GM19452 (cell line): ENCODE data around the gene TWIST2.

Experiments
- ATAC-seq: cut with Tn5 transposase; IDR thresholded peaks from one replicate; pipeline ENCODE4 v1.9.1; 2021; ENCODE audit not compliant: unreplicated experiment

Gene TWIST2

GRCh38 chr2:238916176-238916874 is 68.4 kb downstream of the TWIST2 start:
- ATAC-seq: no peak

DNA sequence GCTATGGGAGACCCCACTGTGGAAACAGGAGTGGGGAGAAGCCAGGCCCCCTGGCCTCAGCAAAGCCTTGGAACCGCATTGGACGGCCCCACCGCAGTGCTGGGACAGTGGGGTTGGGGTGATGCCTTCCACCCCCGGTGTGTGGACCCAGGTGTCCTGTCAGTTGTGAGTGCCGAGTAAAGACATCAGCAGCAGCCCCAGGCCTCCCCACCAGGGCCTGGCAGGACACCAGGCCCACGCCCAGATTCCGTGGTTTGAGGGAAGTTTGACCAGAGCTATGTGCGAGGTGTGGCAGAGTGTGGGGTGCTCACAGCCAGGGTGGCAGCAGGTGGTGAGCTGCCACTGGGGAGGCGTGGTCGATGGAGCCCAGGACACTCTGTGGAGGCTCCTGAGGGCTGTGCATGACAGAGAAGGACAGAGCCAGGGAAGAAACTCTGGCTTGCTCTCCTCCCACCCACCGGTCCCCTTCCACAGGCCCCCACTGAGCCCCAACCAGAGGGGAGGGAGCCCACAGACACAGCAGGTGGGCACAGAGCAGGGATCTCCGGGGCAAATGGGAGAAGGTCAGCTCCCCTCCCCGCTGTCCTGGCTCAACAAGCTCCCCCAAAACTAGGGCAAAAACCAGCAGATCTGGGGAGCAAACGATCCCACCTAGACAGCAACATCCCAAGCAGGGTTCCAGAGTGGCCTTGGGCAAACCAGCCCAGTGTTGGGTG is 69.1 kb downstream of the TWIST2 start:
- ATAC-seq: no peak

GRCh38 chr2:238919307-238919706 is 71.4 kb downstream of the TWIST2 start:
- no peak for ATAC-seq

GRCh38 chr2:238920053-238920452 is 72.2 kb downstream of the TWIST2 start:
- ATAC-seq: no peak

- ATAC-seq: no peak
Measured at GRCh38 chr2:238920601-238921001, 72.7 kb downstream of the TWIST2 start.

GRCh38 chr2:238921259-238921658 is 73.4 kb downstream of the TWIST2 start:
- no peak for ATAC-seq

- ATAC-seq: no peak
Measured at GRCh38 chr2:238921681-238922319, 73.9 kb downstream of the TWIST2 start.

GRCh38 chr2:238922435-238922834 is 74.5 kb downstream of the TWIST2 start:
- no peak for ATAC-seq

- ATAC-seq: no peak
Measured at GRCh38 chr2:238924032-238924431, 76.1 kb downstream of the TWIST2 start.

DNA sequence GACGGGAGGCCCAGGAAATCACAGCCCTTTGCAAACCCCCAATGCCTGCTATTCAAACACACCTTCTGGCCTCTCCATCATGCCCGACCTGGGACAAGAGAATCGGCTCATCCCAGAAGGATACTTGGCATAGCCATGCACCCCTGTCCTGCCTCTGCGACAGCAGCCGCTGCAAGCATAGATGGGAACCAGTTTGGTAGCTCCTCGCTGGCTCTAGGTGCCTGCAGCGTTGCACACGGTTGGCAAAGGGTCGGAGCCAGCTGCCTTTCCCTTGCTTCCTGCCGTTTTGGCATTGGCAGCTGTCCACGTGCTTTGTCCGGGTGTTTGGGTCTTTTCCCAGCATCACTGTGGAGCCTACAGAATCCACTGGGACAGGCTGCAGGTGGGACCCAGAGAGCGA is 76.9 kb downstream of the TWIST2 start:
- ATAC-seq: no peak

DNA sequence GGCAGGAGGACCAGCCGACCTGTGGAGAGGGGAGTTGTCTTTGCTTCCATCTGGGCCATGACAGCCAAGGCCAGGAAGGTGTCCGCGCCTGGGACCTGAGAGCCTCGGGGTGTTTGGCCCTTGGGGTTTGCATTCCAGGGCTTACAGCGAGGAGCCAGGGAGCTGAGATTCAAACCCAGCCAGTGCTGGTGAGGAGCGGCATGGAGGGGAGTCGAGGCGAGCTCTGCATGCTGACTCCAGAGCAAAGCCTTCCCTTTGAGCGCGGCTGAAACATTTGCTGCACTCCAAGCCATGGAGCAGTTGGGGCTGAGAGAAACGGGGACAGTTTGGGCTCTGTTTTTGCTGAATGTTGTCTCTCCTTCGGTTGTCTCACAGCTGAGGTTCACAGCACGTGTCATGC is 77.4 kb downstream of the TWIST2 start:
- ATAC-seq: no peak

DNA sequence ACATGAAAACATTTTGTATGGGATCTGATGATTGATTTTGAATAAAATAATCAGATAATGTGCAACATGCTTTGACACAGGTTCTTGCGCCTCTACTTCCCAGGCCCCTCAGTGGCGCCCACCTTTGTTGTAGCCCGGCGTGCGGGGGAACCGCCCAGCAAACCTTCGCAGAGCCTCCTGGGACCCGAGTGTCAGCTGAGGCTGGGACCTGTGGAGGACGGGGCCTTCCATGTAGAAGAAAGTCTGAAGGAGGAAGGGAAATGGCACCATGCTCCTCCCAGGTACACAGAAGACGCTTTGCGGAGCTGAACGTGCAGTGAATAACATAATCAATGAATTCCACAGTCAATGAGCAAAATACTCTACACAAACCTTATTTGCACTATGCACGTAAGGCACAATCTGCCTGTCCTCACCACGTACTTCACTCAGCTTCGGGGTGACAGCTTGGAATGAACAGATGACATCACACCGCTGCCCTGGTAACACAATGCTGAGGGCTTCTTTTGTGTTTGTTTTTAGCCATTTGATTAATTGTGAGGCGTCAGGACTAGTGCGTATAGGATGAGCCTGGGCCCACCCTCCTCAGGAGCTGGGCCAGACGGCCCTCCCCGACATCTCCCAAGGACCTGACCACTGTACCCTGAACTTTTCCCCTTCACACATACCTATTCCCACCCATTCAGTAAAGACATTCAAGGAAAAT is 78.1 kb downstream of the TWIST2 start:
- no peak for ATAC-seq

DNA sequence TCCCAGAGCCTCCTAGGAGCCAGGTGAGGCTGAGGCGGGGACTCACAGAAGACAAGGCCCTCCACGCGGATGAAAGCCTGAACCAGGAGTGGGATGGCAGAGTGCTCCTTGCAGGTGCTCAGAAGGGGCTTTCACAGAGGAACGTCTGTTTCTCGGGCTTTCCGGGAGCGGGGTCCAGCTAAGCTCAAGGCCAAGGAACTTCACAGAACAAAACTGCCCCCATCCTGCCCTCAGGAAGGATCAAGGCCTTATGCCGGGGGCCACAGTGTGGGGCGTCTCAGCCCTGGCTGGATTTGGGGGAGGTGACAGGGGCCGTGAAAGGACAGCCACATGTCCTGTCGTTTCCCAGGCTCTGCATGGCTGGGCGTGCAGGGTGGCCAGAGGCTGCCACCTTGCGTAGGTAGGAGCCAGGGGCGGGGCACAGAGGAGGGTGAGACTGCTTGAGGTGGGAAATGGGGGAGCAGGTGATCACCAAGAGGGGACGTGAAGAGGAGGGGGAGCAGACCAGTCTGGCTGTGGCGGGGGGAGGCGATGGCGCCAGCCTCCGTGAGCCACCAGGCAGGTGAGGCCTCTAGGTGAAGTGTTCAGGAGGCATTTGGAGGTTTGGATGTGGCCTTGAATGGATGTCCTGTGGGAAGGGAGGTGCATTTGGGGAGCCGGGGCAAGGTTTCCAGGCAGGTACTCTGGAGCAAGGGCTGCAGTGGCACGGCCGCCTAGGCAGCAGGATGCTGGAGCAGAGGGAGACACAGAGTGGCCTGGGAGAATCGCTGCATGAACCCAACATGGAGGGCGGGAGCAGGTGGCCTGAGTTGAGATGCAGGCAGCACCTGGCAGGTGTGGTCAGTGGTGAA is 79.1 kb downstream of the TWIST2 start:
- no peak for ATAC-seq

- ATAC-seq: no peak
Measured at GRCh38 chr2:238927746-238928519, 80.0 kb downstream of the TWIST2 start.

GRCh38 chr2:238928520-238929241 is 80.8 kb downstream of the TWIST2 start:
- ATAC-seq: no peak

DNA sequence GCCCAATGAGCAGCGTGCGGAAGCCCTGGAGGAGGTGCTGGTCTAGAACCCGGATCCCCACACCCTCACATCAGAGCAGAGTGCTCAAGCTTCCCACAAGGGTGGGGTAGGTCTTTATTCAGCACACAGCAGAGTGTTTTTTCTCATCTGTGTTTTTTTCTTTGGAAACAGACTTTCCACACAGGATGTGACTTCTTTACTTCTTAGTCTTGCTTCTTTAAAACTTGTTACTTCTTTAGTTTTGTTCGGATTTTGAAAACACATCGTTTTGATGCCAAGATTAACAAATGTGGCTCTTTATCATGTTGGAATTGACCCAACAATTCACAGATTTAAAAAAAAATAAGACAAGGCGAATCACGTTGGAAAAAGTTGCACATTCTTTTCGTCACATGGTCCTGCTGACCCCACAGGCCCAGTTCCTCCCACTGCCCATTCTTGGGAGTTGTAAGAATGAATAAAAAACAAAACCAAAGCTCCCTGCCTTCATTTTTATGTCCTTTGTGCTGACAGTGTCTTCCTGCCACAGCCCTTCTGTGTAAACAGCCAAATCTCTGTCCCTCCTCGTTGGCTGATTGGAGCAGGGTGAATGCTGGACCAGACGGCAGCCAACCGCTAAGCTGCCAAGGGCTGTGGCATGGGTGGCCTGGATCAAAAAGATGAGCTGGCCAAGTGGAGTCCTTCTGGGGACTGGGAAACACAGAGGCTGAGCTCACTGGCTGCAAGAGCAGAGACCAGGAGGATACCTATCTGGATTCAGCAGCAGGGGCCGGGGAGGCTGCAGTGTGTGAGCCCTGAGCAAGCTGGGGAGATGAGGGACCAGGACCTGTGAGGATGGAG is 81.6 kb downstream of the TWIST2 start:
- no peak for ATAC-seq

DNA sequence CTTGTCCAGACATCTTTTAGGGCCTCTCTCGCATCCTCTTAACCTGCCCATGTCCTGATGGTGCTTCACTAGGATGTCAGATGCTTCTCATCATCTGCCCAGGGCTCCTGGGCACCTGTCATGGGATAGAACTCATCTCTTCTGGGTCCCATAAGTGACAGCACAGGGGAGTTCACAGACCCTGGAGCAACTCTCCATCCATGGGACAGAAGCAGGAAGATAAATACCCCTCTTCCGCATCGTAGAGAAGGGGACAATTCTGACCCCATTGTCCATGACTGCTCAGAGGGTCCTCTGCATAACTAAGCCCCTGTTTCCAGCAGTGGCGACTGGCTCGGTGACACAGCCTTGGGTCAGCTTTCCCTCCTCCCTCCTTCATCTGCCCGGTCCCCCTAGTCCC is 82.3 kb downstream of the TWIST2 start:
- no peak for ATAC-seq
